Mesothelial cell of epicardium (in vitro differentiated cells): ENCODE measurements around the gene IQGAP3. TPM values are rescaled to one million over a fixed set of nuclear protein-coding genes. Genes with fewer than 3 reads are reported as not detected.
A peak's percentile ranks its signal among the peaks of the same experiment; 100 is the strongest.

Source experiments
- DNase-seq, 2 experiments: peaks; one replicate each; pipeline ENCODE4 v3.0.0; 2021; ENCODE audit warnings: low spot score in 2 of 2; ENCODE audit not compliant: unreplicated experiment in 2 of 2
- H3K27ac Mint-ChIP-seq: 2 replicates; pipeline ENCODE4 v1.8.0; 2021; ENCODE audit warnings: mixed read lengths
- H3K27me3 Mint-ChIP-seq: 2 replicates; pipeline ENCODE4 v1.8.0; 2021; ENCODE audit warnings: low read depth, mixed read lengths
- H3K36me3 Mint-ChIP-seq: 2 replicates; pipeline ENCODE4 v1.8.0; 2021; ENCODE audit warnings: mixed read lengths
- H3K4me1 Mint-ChIP-seq: 2 replicates; pipeline ENCODE4 v1.8.0; 2021; ENCODE audit warnings: mixed read lengths
- H3K4me3 Mint-ChIP-seq: 2 replicates; pipeline ENCODE4 v1.8.0; 2021; ENCODE audit warnings: mild to moderate bottlenecking, moderate library complexity, mixed read lengths
- H3K9me3 Mint-ChIP-seq: 2 replicates; pipeline ENCODE4 v1.8.0; 2021; ENCODE audit warnings: mixed read lengths
- CTCF ChIP-seq: fragments of 200-600 bp; sonication (generic); IDR thresholded peaks from one replicate; pipeline ENCODE4 v1.5.0; 2021; ENCODE audit warnings: antibody characterized with exemption; ENCODE audit not compliant: unreplicated experiment
- total RNA-seq: library from RNA; stranded (reverse); gene quantifications from 3 replicates; pipeline ENCODE4 v1.2.1, GENCODE V29; 2021

The IQGAP3 gene
- total RNA-seq, 1 donor from 2014 or later, result 17.6 TPM

DNA sequence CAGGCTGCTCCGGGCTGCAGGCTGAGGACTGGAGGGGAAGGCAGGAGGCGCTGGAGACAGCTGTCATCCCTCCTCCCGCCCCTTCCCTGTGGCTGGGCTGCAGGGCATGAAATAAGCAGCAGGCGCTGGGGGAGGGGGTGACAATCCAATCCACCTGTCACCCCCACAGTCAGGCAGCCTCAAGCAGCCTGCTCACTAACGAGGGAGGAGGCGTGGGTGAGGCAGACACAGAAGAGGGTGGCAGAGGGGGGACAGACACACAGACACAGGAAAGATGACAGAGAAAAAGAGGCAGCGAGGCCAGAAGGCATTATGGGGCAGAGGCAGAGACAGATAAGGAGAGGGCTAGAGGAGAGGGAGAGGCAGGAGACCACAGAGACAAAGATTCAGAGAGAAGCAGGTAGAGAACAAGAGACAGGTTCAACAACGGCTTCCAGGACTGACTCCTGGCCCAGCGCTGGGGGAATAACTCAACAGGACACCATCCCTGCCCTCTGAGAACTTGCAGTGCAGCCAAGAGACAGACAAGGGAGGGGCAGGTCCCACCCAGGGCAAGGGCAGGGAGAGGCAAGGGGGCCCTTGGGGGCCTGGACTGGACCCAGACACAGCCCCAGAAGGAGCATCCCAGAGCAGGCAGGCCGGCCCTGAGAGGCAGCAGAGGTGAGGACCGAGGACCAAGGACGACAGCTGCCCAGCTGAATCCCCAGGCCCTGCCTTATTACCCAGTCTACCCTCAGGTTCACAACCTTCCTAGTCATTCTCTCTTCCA lies 83.0 kb downstream of the IQGAP3 start:
- Mint-ChIP-seq H3K36me3 (peaks cover 1% of the 10 kb centered on the region), H3K9me3 (no peaks in the 10 kb centered on the region), H3K4me1 (peaks cover 46% of the 10 kb centered on the region), H3K4me3 (no peak overlapping the region), H3K27ac (peak overlapping the region; percentile 82), H3K27me3 (no peaks in the 10 kb centered on the region)
- TF ChIP-seq CTCF, result no peak
- DNase-seq, result no peak

DNA sequence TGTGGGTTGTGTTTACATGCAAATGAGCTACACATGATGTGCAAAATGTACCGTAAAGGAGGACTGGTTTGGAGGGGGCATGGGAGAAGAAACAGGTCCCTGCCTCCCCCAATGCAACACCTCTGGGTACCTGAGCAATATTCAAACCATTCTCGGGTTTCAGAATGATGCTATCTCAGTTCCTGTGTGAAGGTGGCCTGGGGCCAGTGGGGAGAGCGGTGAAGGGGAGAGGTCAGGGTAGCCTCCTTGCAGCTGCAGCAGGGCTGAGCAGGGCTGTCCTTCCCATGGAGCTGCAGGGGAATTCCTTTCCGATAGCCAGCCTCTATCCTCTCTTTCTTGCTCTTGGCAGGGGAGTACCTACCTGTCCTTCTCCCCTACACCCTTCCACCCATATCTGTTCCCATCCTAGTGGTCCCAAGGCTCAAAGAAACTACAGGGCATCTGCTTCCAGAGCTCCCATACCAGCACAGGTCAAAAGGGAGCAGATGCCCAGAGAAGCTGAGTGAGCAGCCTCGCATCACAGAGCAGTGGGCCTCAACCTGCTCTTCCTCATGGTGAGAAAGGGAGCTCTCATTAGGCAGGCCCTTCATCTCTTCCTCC lies 83.7 kb downstream of the IQGAP3 start:
- DNase-seq, result no peak
- H3K36me3 Mint-ChIP-seq, result peaks cover 1% of the 10 kb centered on the region
- H3K4me3 Mint-ChIP-seq, result no peak overlapping the region
- no peak for TF ChIP-seq CTCF
- H3K4me1 Mint-ChIP-seq, result peaks cover 42% of the 10 kb centered on the region
- no peaks in the 10 kb centered on the region for H3K9me3 Mint-ChIP-seq
- no peaks in the 10 kb centered on the region for H3K27me3 Mint-ChIP-seq
- no peak overlapping the region for H3K27ac Mint-ChIP-seq

DNA sequence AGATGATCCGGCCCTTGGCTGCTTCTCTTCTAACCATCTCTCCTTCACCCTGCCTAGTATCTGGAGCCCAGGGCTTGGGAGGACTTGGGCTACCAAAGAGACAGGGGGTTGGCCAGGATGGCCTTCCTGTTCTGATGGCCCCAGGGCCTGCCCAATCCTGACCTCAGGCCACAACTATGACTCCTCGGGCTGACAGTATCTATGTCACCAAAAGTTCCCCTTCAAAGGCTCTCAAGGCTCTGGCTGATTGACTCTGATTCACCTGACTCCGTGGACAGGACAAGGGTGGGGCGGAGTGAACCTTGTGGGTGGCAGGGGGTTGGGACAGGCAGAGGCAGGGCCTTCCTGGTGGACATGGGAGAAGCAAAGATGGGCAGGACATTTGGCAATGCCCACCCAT lies 84.5 kb downstream of the IQGAP3 start:
- Mint-ChIP-seq H3K4me1 (peaks cover 40% of the 10 kb centered on the region), H3K9me3 (no peaks in the 10 kb centered on the region), H3K4me3 (no peak overlapping the region), H3K27me3 (no peaks in the 10 kb centered on the region), H3K27ac (no peak overlapping the region), H3K36me3 (peaks cover 1% of the 10 kb centered on the region)
- TF ChIP-seq CTCF, result no peak
- no peak for DNase-seq

DNA sequence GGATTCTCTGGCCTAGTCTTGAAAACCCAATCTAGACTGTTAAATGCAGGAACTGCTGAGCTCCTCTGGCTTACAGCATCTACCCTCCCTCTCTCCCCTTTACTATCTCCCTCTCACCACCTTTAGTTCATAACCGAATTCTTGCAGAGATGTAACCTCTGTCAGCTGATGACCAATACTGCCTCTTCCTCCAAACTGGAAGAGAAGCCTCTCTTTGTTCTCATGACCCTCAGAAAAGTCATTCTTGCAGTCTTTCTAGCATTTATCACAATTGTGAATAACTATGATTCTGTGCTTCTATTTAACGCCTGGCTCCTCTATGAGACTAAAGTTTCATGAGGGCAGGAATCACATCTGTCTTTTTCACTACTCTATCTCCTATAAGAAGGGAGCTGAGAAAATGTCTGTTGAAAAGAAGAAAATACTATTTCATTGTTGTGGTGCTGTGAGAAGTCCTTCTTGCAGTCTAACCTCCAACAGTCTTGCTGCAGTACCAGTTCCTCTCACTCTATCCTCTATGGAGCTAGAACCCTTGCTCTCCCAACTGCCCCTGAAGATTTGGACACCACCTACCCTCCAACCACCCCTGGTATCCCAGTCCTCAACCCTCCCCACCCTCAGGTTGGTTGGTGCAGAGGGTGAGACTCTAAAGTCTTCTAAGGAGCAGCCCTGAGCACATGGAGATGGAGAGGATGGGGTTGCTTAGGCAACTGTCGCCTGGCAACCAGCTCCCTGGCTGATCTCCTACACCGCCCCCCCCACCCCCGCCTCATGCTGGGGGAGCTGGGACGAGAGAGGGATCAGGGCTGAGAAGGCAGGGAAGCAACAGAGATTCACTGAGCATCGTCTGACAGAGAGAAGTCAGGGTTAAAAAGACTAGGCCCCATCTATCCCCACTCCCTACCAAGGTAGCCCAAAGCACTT lies 85.7 kb downstream of the IQGAP3 start:
- Mint-ChIP-seq H3K9me3 (no peaks in the 10 kb centered on the region), H3K27me3 (no peaks in the 10 kb centered on the region), H3K4me1 (peaks cover 34% of the 10 kb centered on the region), H3K36me3 (peaks cover 1% of the 10 kb centered on the region), H3K4me3 (no peak overlapping the region), H3K27ac (no peak overlapping the region)
- TF ChIP-seq CTCF, result no peak
- DNase-seq, result no peak

- no peaks in the 10 kb centered on the region for H3K27me3 Mint-ChIP-seq
- H3K36me3 Mint-ChIP-seq, result peaks cover 3% of the 10 kb centered on the region
- no peak overlapping the region for H3K27ac Mint-ChIP-seq
- H3K4me1 Mint-ChIP-seq, result peaks cover 30% of the 10 kb centered on the region
- DNase-seq, result no peak
- no peaks in the 10 kb centered on the region for H3K9me3 Mint-ChIP-seq
- TF ChIP-seq CTCF, result no peak
- no peak overlapping the region for H3K4me3 Mint-ChIP-seq
Observed at GRCh38 chr1:156485984-156486383, 86.4 kb downstream of the IQGAP3 start.
